GM23338 (cell line): Measurements from ENCODE around the gene COG2. TPM values are rescaled to one million over a fixed set of nuclear protein-coding genes. Genes with fewer than 3 reads are reported as not detected.

Experiments used
- ATAC-seq: fragments of 200-7000 bp; cut with Tn5 transposase; 3 replicates; pipeline ENCODE4 v1.9.1; 2020
- DNase-seq: peaks from one replicate; pipeline ENCODE4 v3.0.0-alpha.2; 2015; ENCODE audit warnings: low spot score
- H2AFZ ChIP-seq: fragments of 200-600 bp; sonication (generic); 2 replicates; pipeline ENCODE4 v1.8.0; 2016; ENCODE audit warnings: antibody characterized with exemption, mild to moderate bottlenecking, moderate library complexity
- H3F3A ChIP-seq: fragments of 200-600 bp; sonication (generic); replicated peaks from 2 replicates; pipeline ENCODE4 v1.8.0; 2017; ENCODE audit warnings: antibody characterized with exemption, mixed run types, low read depth
- H3K27ac ChIP-seq: fragments of 200-600 bp; sonication (generic); 2 replicates; pipeline ENCODE4 v1.6.1; 2016; ENCODE audit warnings: low read depth
- H3K27me3 ChIP-seq: fragments of 200-600 bp; sonication (generic); 2 replicates; pipeline ENCODE4 v1.8.0; 2016; ENCODE audit warnings: mild to moderate bottlenecking, mixed run types, moderate library complexity; ENCODE audit not compliant: insufficient read depth
- H3K36me3 ChIP-seq: fragments of 200-600 bp; sonication (generic); 2 replicates; pipeline ENCODE4 v1.8.0; 2016; ENCODE audit warnings: mild to moderate bottlenecking; ENCODE audit not compliant: insufficient read depth
- H3K4me1 ChIP-seq: fragments of 200-600 bp; sonication (generic); 2 replicates; pipeline ENCODE4 v1.8.0; 2016; ENCODE audit warnings: mild to moderate bottlenecking, moderate library complexity; ENCODE audit not compliant: insufficient read depth
- H3K4me2 ChIP-seq: fragments of 200-600 bp; sonication (generic); 2 replicates; pipeline ENCODE4 v1.7.1; 2017; ENCODE audit warnings: mixed run types
- H3K4me3 ChIP-seq: fragments of 200-600 bp; sonication (generic); 2 replicates; pipeline ENCODE4 v1.6.1; 2016; ENCODE audit warnings: mixed run types
- H3K79me2 ChIP-seq: fragments of 200-600 bp; sonication (generic); replicated peaks from 2 replicates; pipeline ENCODE4 v1.8.0; 2017; ENCODE audit warnings: mild to moderate bottlenecking; ENCODE audit not compliant: insufficient read depth
- H3K9me2 ChIP-seq: fragments of 200-600 bp; sonication (generic); 2 replicates; pipeline ENCODE4 v1.8.0; 2017; ENCODE audit not compliant: insufficient read depth
- H4K20me1 ChIP-seq: fragments of 200-600 bp; sonication (generic); replicated peaks from 2 replicates; pipeline ENCODE4 v1.8.0; 2017; ENCODE audit warnings: mild to moderate bottlenecking; ENCODE audit not compliant: insufficient read depth
- H3K27ac Mint-ChIP-seq: 2 replicates; pipeline ENCODE4 v1.8.0; 2020; ENCODE audit warnings: inconsistent platforms, mild to moderate bottlenecking, moderate library complexity, mixed read lengths
- H3K27me3 Mint-ChIP-seq: 3 replicates; pipeline ENCODE4 v1.8.0; 2022; ENCODE audit warnings: low read depth, mild to moderate bottlenecking, moderate library complexity, mixed read lengths, inconsistent platforms; ENCODE audit not compliant: insufficient read depth, poor library complexity
- H3K36me3 Mint-ChIP-seq: 3 replicates; pipeline ENCODE4 v1.8.0; 2021; ENCODE audit warnings: low read depth, mild to moderate bottlenecking, inconsistent platforms, moderate library complexity, mixed read lengths
- H3K4me1 Mint-ChIP-seq: 3 replicates; pipeline ENCODE4 v1.8.0; 2020; ENCODE audit warnings: mild to moderate bottlenecking, inconsistent platforms, mixed read lengths
- H3K4me3 Mint-ChIP-seq: 3 replicates; pipeline ENCODE4 v1.8.0; 2021; ENCODE audit warnings: moderate library complexity, mild to moderate bottlenecking, inconsistent platforms, mixed read lengths
- H3K9me3 Mint-ChIP-seq: 3 replicates; pipeline ENCODE4 v1.8.0; 2020; ENCODE audit warnings: moderate library complexity, mild to moderate bottlenecking, inconsistent platforms, mixed read lengths
- CREB1 ChIP-seq: fragments of 250-450 bp; sonication (Bioruptor Pico); IDR thresholded peaks from 2 replicates; pipeline ENCODE4 v1.5.0; 2020; ENCODE audit warnings: low read depth, mild to moderate bottlenecking, moderate library complexity
- ETS1 ChIP-seq: IDR thresholded peaks from 2 replicates; pipeline ENCODE4 v1.6.1; 2016; ENCODE audit warnings: antibody characterized with exemption
- EZH2 ChIP-seq: fragments of 200-600 bp; sonication (generic); IDR thresholded peaks from one replicate; pipeline ENCODE4 v1.8.0; 2017; ENCODE audit warnings: antibody characterized with exemption, mild to moderate bottlenecking, low read depth; ENCODE audit not compliant: unreplicated experiment
- EZH2phosphoT487 ChIP-seq: fragments of 200-600 bp; sonication (generic); IDR thresholded peaks from one replicate; pipeline ENCODE4 v1.8.1; 2018; ENCODE audit warnings: antibody characterized with exemption; ENCODE audit not compliant: unreplicated experiment
- JUNB ChIP-seq: IDR thresholded peaks from one replicate; pipeline ENCODE4 v1.6.1; 2016; ENCODE audit warnings: antibody characterized with exemption; ENCODE audit not compliant: unreplicated experiment
- NANOG ChIP-seq: IDR thresholded peaks from 2 replicates; pipeline ENCODE4 v1.6.1; 2016; ENCODE audit warnings: antibody characterized with exemption, borderline replicate concordance
- POLR2AphosphoS5 ChIP-seq: IDR thresholded peaks from 2 replicates; pipeline ENCODE4 v1.6.1; 2016; ENCODE audit warnings: antibody characterized with exemption, low read depth
- ZNF331 ChIP-seq: fragments of 250-450 bp; sonication (Bioruptor Pico); IDR thresholded peaks from 2 replicates; pipeline ENCODE4 v1.5.0; 2020; ENCODE audit warnings: low read depth, mild to moderate bottlenecking, moderate library complexity
- ZNF462 ChIP-seq: fragments of 250-450 bp; sonication (Bioruptor Pico); IDR thresholded peaks from 2 replicates; pipeline ENCODE4 v1.5.0; 2020; ENCODE audit warnings: mild to moderate bottlenecking, moderate library complexity
- polyA plus RNA-seq: library from polyadenylated mRNA; unstranded; fragments of >200 nt; fragmentation: Nextera tagmentation; extraction: Ambion mirVana; gene quantifications from 2 replicates; pipeline ENCODE4 v1.2.1, GENCODE V29; 2016
- total RNA-seq: library from RNA; depleted of rRNA; stranded (reverse); fragments of >200 nt; shearing (Covaris generic); gene quantifications from 2 replicates; pipeline ENCODE4 v1.2.3, GENCODE V29; 2014

The COG2 gene
- total and polyA plus RNA-seq, 2 experiments from 2014 or later = 35.8 to 38.5 TPM

- Histone ChIP-seq H3K27ac (no peak overlapping the region), H3F3A (no peaks in the 10 kb centered on the region), H3K27me3 (no peaks in the 10 kb centered on the region), H2AFZ (peak overlapping the region; percentile 35; the same call in 1 of the 2 replicates), H3K79me2 (no peaks in the 10 kb centered on the region), H3K9me2 (peaks cover 3% of the 10 kb centered on the region; the same call in 1 of the 2 replicates), H4K20me1 (no peaks in the 10 kb centered on the region), H3K4me1 (no peaks in the 10 kb centered on the region; the same call in 1 of the 2 replicates), H3K4me3 (no peak overlapping the region), H3K36me3 (no peaks in the 10 kb centered on the region), H3K4me2 (no peak overlapping the region)
- TF ChIP-seq ZNF331 (CRISPR knock-in tag) (no peak), POLR2AphosphoS5 (no peak), ETS1 (no peak), EZH2 (no peak), NANOG (no peak), EZH2phosphoT487 (no peak), ZNF462 (CRISPR knock-in tag) (no peak), CREB1 (CRISPR knock-in tag) (no peak), JUNB (no peak)
- no peak for DNase-seq
- Mint-ChIP-seq H3K27ac (no peak overlapping the region; the same call in 1 of the 2 replicates), H3K27me3 (peaks cover 6% of the 10 kb centered on the region), H3K4me3 (no peak overlapping the region), H3K36me3 (no peaks in the 10 kb centered on the region), H3K9me3 (no peaks in the 10 kb centered on the region), H3K4me1 (peaks cover 4% of the 10 kb centered on the region; the same call in 2 of the 3 replicates)
- ATAC-seq = no peak
These were observed 14.5 kb upstream of the COG2 start for GRCh38 chr1:230627767-230628166.
